Hematopoietic multipotent progenitor cell treated with erythropoietin and hydrocortisone succinate and interleukin-3 and kit ligand, for 17 days (in vitro differentiated cells): Measurements from ENCODE around the gene IFITM10.

Experiments used
- DNase-seq: peaks from one replicate; pipeline ENCODE4 v3.0.0-alpha.2; 2015; ENCODE audit warnings: low spot score

Gene IFITM10

DNA sequence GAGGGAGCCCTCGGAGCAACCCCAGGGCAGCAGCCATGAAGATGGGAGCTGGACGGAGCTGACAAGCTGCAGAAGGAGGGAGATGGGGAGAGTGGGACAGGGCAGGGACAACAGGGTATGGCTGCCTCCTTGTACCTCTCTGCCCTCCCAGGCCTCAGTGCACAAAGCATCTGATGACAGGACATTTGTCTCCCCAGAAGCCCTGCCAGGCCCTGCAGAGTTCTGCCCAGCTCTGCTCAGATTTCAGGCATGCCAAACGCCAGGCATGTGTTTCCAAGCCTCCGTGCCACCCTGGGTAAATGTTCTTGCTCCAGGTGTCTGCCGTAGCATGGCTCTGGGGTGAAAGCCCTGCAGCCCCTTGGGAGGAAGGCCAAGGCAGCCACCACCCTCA is 1.1 kb upstream of the IFITM10 start:
- no peak for DNase-seq

DNA sequence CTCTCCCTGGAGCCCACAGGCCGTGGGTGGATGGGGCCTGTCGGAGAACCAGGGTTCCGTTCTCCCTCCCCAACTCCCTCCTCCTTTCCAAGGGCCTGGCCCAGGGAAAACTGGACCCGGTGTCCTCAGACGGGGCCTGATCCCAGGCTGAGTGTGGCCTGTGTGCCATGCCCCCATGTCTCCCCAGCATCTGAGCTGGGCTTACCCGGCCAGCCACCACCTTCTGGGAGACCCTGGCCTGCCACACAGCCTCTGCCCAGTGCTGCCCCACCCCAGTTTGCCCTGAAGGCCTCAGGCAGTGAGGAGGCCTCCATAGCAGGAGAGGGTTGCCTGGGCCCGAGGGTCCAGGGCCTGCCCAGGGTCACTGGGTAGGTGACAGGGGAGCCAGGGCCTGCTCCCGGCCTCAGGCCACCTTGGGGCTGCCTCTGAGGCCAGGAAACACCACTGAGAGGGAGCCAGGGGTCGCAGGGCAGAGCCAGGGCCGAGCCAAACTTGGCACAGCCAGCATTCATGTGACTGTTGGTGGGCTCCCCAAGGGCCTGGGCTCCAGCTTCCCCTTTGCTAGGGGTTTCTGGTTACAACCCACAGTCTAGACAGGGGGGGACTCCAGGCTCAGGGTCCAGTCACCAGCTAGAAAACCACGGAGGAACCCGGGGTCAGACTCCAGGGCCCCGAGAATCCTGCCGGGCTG is 590 bp upstream of the IFITM10 start:
- DNase-seq, result no peak

DNA sequence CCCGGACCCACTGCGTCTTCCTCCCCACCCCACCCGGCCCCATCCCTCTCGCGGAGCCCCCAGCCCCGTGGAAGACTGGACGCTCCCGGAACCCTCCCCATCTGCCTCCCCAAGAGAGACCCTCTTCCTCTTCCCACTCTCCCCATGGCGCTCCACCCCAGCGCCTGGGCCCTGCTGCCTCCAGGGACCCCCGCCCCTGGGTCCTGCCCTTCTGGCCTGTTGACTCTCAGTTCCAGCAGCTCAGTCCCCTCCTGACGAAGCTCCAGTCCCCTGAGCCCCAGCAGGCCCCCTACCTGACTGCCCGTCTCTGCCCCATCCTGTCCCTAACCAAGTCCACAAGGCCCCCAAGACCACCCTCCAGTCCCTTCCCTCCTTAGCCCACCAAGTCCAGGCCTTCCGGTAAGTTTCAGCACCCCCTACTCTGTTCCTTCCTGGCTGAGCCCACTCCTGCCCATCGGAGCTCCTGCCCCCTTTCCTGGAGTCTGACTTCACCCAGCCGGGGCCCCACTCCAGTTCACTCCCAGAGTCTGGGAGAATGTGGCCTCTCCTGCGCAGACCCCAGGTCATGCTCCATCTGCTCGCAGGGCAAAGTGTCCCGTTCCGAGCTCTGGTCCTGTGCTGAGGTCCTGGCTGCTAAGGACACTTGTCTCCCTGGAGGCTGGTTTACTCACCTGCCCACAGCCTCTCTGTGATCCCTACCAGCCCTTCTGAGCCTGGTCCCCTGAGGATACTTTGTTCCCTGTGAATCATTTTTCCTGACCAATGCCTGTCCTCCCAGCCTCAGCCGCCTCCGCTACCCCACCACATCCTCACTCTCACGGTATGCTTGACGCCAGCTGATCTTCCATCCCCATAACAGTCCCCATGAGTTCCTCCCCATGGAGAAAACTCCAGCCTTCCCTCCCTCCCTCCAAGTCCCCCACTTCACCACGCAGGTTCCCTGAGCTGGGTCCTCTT is 722 bp downstream of the IFITM10 start:
- no peak for DNase-seq

DNA sequence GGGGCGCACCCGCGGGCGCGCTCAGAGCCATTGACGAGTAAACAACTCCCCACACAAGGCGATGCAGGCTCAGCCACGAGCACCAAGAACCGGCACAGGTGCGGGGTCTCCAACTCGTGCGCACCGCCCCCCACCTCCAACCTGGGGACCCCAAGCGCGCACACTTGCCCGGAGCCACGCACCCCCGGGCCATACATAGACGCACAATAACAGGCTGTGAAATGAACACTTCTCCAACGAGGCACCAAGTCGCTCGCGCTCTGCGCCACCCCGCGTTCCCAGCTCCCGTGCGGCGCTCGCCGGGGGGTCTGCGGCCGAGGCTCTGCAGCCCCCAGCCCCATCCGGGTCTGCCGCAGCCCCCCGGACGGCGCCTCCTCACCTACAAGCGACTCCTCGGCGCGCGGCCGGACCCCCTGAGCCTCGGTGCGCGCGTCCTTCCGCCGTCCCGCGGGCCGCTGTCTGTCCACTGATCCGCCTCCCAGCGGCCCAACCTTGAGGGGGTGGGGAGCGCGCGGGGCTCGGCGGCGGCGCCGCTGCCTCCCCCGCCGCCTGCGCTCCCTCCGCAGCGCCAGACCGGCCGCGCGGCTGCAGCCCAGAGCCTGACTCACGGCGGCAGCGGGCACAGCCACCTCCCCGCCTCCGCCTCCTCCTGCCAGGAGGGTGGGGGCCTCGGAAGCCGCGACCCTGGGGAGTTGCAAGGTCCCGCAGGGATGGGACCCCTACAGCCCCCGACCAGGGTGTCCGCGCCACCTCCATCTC is 1.6 kb downstream of the IFITM10 start:
- no peak for DNase-seq

DNA sequence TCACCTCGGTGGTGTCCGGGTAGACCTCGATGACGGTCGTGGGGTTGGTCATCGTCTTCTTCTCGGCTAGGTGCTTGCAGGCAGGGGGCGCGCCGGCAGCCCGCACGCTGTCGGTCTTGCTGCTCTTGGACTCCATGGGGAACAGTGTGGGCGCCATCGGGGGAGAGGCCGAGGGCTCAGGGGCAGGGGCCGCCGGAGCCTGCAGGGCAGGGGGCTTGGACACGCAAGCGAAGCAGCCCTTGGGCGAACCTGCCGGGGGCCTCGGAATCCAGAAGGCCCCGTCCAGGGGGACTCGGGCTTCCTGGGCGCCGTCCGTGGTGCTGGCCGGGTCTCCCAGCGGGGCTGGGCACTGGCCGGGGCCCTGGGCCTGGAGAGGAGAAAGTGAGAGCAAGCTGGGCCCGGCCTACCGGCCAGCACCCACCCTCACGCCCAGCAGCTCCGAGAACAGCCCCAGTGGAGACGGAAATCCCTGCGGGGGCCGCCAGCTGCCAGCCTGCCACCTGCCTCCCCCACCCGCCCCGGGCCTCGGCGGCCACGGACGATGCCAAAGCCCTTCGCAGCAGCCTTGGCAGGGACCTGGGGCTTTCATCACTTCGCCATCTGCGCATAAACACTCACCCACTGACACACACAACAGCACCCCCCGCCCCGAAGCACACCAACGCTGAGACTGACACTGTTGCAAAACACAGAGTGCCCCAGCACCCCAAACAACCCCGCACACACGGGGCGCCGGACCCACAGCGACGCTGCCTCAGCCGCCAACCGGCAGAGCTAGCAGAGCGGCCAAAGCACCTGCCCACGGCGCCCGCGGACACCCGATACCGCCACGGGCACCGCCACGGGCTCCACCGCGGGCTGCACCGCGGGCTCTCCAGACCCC is 2.4 kb downstream of the IFITM10 start:
- no peak for DNase-seq

DNA sequence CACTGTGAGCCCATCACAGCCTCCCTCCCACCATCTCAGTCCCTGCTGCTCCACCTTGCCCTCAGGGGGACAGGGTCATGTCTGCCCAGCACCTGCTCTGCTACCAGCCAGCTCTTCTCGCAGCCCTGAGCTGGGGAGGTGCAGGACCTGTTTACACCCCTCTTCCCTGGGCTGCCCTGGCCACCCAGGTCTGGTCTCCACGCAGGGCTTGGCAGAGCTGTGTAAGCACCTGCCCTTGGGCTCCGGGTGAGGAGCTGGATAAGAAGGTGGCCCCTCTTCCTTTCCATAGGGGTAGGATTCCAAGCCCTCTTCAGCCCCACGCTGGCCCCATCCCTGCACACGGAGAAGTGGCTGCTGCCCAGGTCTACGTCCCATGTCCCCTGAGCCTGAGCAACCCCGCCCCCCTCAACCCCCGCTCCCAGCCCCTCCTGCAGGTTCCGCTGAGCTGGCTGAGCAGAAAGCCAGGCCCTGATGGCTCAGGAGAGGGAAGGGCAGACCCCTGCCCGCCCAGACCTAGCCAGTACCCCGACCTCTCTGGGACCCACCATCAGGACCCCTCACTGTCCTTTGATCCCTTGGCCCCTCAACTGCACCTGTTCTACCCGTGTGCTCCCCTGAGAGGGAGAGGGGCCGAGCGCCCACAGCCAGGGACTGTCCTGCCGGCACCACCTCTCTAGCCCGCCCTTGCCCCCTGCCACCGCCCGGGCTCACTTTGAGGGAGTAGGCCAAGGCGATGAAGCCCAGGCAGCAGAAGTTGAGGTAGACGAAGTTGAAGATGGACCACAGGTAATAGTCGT is 3.2 kb downstream of the IFITM10 start:
- no peak for DNase-seq

DNA sequence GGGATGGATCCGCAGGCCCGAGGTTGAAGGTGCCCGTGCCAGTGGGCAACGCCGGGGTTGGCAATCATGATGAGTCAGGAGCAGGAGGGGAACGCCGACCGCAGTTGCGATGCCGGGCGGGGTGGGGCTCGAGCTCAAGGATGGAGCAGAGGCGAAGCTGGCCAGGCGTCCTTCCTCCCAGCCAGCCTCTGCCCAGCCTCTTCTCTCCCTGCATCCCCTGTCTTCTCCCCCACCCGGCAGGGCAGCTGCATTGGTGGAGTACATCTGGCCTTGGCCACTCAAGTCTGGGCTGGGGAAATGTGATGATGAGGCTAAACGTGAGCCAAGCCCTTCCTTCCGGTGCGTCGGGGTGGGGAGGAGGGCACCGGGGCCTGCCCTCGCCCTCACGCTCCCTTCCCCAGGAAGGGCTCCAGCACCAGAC is 3.9 kb downstream of the IFITM10 start:
- no peak for DNase-seq

DNA sequence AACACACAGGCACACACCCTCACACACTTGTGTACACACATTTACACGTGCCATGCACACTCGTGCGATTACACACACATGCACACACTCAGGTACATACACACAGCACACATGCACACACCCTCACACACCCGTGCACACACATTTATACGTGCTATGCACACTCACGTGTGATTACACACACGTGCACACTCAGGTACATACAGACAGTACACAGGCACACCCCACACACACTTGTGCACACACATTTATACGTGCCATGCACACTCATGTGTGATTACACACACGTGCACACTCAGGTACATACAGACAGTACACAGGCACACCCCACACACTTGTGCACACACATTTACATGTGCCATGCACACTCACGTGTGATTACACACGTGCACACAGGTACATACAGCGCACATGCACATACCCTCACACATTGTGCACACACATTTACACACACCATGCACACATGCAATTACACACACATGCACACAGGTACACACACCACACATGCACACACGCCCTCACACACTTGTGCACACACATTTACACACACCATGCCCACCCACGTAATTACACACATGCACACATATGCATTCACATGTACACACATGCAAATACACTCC is 4.6 kb downstream of the IFITM10 start:
- DNase-seq, result no peak

DNA sequence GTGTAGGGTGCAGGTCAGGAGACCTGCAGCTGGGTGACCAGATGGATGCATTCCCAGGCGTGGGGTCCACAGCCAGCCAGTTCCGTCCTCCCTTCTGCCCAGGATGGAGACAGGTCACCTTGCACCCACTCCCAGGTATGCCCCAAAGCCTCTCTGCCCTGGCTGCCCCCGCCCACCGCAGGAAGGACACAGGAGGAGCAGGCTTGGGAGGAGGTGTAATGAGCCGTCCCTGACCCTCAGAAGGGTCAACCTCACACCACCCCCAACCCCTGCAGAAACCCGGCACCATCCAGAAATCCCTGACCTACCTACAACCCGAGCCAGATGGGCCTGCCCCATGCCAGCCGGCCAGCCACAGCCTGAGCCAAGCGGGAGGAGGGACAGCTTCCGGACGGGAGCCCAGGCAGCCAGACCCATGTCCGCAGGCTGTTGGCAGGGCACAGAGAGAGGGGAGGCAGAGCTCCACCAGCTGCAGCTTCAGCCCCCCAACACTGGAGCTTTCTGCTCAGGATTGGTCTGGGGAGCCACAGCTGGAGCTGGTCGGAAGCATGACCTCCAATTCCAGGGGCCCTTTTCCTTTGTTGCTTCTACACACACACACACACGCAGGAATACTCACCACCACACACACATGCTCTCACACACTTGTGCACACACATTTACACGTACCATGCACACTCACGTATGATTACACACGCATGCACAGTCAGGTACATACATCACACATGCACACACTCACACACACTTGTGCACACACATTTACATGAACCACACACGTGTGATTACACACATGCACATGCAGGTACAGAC is 5.3 kb downstream of the IFITM10 start:
- DNase-seq, result no peak

DNA sequence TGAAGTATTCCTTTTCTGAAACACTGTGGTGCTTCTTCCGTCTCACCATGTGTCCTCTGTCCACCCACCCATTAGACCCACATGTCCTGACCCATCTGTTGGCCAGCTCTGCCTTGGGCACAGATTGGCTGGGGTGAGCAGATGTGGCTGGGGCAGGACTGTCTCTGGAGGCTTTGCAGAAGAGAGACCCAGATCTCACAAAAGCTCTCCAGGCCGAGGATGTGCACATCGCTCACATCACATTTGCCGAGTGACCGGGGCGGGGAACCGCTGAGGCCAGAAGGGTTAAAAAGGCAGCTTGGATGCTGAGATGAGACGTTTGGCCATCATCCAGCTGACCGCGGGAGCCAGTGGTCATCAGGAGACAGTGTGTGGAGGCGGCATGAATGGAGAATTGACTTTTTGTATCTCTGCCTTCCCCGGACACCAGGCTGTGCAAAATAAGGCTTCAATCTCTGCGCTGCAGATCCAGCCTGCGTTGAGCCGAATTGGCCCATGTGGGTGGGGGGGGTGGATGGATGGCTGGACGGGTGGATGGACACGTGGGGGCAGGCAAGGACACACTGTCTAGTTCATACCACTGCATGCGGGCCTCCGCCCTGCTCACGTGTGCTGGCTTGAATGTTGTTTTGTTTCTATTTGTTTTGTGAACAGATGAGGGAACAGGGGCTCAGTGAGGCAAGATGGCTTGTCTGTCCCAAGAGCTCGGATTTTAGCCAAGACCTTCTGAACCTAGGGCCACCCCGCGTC is 6.1 kb downstream of the IFITM10 start:
- no peak for DNase-seq

DNA sequence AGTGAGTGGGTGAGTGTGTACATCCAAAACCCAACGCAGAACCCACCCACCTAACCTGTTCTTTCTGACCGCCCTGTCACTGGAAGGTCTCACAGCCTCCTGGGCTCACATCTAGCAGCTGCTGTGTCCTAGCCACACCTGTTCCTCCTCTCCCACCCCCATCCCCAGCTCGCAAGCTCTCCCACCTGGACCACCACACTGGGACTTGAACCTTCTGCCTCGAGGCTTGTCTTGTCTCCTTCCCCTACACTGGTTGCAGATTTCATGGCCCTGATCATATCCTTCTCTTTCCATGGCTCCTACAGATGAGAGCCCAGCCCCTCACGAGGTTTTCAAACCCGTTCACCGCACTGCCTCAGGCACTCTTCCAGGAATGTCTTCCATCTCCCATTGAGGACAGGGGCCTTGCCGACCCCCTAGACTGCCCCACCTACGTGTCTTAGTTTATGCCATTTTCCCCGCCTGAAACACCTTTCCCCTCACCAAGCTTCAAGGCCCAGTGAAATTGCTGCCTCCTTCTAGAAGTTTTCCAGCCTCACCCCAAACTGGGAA is 6.7 kb downstream of the IFITM10 start:
- no peak for DNase-seq

DNA sequence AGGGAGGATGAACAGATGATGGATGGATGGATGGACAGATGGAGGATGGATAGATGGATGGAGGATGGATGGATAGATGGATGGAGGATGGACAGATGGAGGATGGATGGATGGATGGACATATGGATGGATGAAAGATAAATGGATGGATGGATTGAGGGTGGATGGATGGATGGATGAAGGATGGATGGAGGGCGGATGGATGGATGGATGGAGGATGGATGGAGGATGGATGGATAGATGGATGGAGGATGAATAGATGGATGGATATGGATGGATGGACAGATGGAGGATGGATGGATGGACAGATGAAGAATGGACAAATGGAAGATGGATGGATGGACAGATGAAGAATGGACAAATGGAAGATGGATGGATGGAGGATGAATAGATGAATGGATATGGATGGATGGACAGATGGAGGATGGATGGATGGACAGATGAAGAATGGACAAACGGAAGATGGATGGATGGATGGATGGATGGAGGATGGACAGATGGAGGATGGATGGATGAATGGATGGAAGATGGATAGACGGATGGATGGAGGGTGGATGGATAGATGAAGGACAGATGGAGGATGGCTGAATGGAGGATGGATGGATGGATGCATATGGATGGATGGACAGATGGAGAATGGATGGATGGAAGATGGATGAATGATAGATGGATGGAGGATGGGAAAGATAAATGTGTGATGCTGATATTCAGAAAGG is 7.4 kb downstream of the IFITM10 start:
- no peak for DNase-seq

DNA sequence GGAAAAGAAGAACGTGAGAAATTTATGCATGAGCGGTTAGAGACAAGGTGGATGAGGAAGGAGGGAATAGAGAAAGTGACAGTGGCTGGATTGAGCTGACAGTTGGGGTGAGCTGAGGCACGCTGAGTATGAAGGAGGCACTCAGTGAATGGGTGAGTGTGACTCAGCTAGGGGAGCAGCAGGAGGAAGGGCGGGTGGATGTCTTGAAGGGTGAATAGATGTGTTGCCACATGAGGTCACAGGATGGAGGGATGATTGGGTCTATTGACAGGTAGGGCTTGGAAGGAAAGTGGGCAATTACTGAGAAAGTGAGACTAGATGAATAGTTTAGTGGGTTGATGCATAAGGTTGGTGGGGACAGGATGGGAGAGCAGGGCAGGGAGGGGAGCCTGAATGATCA is 8.0 kb downstream of the IFITM10 start:
- no peak for DNase-seq

DNA sequence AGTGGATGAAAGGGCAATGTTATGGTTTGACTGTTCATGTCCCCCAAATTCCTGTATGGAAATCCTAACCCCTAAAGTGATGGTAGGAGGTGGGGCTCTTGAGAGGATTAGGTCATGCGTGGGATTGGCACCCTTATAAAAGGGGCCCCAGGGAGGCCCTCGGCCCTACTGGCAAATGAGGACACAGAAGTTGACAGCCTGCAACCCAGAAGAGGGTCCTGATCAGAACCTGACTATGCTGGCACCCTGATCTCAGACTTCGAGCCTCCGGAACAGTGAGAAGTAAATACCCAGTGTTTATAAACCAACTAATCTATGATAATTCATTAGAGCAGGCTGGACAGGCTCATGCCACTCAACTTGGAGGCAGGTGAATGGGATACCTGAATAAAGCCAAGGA is 8.7 kb downstream of the IFITM10 start:
- DNase-seq, result no peak

DNA sequence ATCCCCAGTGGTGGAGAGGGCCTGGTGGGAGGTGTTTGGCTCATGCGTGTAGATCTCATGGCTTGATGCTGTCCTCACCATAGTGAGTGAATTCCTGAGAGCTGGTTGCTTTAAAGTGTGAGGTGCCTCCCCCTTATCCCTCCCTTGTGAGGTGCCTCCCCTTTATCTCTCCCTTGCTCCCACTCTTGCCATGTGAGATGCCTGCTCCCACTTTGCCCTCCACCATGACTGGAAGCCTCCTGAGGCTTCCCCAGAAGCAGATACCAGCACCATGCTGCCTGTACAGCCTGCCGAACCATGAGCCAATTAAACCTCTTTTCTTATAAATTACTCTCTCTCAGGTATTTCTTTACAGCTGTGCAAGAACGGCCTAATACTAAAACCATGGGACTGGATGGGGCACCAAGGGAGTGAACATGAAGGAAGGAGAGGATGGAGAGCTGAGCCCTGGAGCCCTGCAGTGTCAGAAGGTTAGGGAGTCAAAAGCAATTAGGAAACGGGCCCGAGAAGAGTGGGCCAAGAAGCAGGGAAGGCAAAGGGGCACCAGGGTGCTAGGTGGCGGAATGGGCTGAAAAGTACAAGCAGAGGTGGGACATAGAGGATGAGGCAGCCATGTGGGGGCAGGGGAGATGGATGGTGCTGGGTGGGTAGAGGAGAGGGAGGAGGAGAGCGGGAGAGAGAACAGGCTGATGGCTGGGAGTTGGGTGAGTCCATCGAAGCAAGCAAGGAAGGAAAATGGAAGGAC is 9.4 kb downstream of the IFITM10 start:
- DNase-seq, result no peak

DNA sequence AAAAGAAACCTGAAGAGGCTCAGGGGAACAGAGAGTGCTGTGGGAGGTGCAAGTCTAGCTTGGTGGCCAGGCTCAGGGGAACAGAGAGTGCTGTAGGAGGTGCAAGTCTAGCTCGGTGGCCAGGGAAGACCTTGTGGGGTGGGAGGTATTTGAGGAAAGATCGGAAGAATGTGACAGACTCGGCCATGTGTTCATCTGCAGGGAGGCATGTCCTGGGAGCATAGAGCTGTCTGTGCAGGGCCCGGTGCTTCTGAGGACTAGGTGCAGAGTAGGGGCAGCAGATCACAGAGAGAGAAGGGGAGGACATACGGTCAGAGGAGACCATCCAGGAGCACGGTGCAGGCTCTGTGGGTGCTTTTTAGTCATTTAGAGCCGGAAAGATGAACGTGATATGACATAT is 10.8 kb downstream of the IFITM10 start:
- DNase-seq, result no peak

DNA sequence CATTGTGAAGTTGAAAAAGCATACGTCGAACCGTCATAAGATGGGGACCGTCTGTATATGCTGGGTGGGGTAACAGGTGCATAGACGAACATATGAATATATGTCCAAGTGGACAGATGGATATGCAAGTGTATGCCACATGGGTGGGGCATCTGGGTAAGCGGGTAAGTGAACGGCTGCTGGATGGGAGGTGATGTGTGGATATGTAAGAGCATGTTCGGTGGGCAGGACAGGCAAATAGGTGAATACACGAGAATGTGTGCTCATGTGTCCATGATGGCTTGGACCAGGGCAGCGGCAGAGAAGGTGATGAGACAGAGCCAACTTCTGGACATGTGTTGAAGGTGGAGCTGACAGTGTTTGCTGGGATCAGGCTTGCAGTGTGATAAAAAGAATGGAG is 12.0 kb downstream of the IFITM10 start:
- DNase-seq, result no peak
